Neural progenitor cell (in vitro differentiated cells): ENCODE measurements around the gene NOXA1. TPM values are rescaled to one million over a fixed set of nuclear protein-coding genes. Genes with fewer than 3 reads are reported as not detected.

Source experiments
- DNase-seq: peaks from one replicate; pipeline ENCODE4 v3.0.0-alpha.2; 2016; ENCODE audit warnings: low spot score
- H2AFZ ChIP-seq: fragments of 200-600 bp; sonication (generic); replicated peaks from 2 replicates; pipeline ENCODE4 v1.6.1; 2016; ENCODE audit warnings: antibody characterized with exemption
- H3F3A ChIP-seq: fragments of 200-600 bp; sonication (generic); 2 replicates; pipeline ENCODE4 v1.6.1; 2016; ENCODE audit warnings: antibody characterized with exemption, low read depth
- H3K27ac ChIP-seq: fragments of 200-600 bp; sonication (generic); 2 replicates; pipeline ENCODE4 v1.5.1; 2016; ENCODE audit warnings: mild to moderate bottlenecking
- H3K27me3 ChIP-seq: fragments of 200-600 bp; sonication (generic); 2 replicates; pipeline ENCODE4 v1.6.1; 2016; ENCODE audit warnings: mild to moderate bottlenecking, moderate library complexity
- H3K36me3 ChIP-seq: fragments of 200-600 bp; sonication (generic); 2 replicates; pipeline ENCODE4 v1.5.1; 2016
- H3K4me1 ChIP-seq: fragments of 200-600 bp; sonication (generic); 2 replicates; pipeline ENCODE4 v1.6.1; 2016; ENCODE audit warnings: mixed run types
- H3K4me2 ChIP-seq: fragments of 200-600 bp; sonication (generic); 2 replicates; pipeline ENCODE4 v1.6.1; 2016
- H3K4me3 ChIP-seq: fragments of 200-600 bp; sonication (generic); 2 replicates; pipeline ENCODE4 v1.5.1; 2016
- H3K79me2 ChIP-seq: fragments of 200-600 bp; sonication (generic); 2 replicates; pipeline ENCODE4 v1.6.1; 2016; ENCODE audit warnings: low read depth
- H3K9ac ChIP-seq: fragments of 200-600 bp; sonication (generic); 2 replicates; pipeline ENCODE4 v1.6.1; 2016
- H3K9me3 ChIP-seq: fragments of 200-600 bp; sonication (generic); 2 replicates; pipeline ENCODE4 v1.5.1; 2016; ENCODE audit warnings: low read depth
- H4K20me1 ChIP-seq: fragments of 200-600 bp; sonication (generic); 2 replicates; pipeline ENCODE4 v1.6.1; 2016; ENCODE audit warnings: low read depth
- H3K27ac Mint-ChIP-seq: 3 replicates; pipeline ENCODE4 v1.8.0; 2021; ENCODE audit warnings: mixed read lengths
- H3K27me3 Mint-ChIP-seq: 2 replicates; pipeline ENCODE4 v1.8.0; 2022; ENCODE audit warnings: low read depth, mild to moderate bottlenecking, inconsistent platforms, moderate library complexity, mixed read lengths; ENCODE audit not compliant: insufficient read depth
- H3K36me3 Mint-ChIP-seq: 3 replicates; pipeline ENCODE4 v1.8.0; 2021; ENCODE audit warnings: mixed read lengths
- H3K4me1 Mint-ChIP-seq: 3 replicates; pipeline ENCODE4 v1.8.0; 2021; ENCODE audit warnings: mixed read lengths
- H3K4me3 Mint-ChIP-seq: 3 replicates; pipeline ENCODE4 v1.8.0; 2021; ENCODE audit warnings: mild to moderate bottlenecking, moderate library complexity, mixed read lengths
- H3K9me3 Mint-ChIP-seq: 3 replicates; pipeline ENCODE4 v1.8.0; 2020; ENCODE audit warnings: mixed read lengths
- EZH2 ChIP-seq: fragments of 200-600 bp; sonication (generic); IDR thresholded peaks from 2 replicates; pipeline ENCODE4 v1.6.1; 2017; ENCODE audit warnings: antibody characterized with exemption, mild to moderate bottlenecking, moderate library complexity
- EZH2phosphoT487 ChIP-seq: fragments of 200-600 bp; sonication (generic); IDR thresholded peaks from 2 replicates; pipeline ENCODE4 v1.6.1; 2017; ENCODE audit warnings: antibody characterized with exemption
- total RNA-seq: library from RNA; depleted of rRNA; stranded (reverse); fragments of >200 nt; gene quantifications from 2 replicates; pipeline ENCODE4 v1.2.3, GENCODE V29; 2015; ENCODE audit warnings: low replicate concordance
- TF ChIP-seq, protein P1 (sequence below): fragments of 200-600 bp; sonication (generic); IDR thresholded peaks from 2 replicates; pipeline ENCODE4 v1.5.1; 2017; ENCODE audit warnings: antibody characterized with exemption, mild to moderate bottlenecking

NOXA1 gene
- total RNA-seq, 1 donor from 2014 or later, result 0.39 TPM

DNA sequence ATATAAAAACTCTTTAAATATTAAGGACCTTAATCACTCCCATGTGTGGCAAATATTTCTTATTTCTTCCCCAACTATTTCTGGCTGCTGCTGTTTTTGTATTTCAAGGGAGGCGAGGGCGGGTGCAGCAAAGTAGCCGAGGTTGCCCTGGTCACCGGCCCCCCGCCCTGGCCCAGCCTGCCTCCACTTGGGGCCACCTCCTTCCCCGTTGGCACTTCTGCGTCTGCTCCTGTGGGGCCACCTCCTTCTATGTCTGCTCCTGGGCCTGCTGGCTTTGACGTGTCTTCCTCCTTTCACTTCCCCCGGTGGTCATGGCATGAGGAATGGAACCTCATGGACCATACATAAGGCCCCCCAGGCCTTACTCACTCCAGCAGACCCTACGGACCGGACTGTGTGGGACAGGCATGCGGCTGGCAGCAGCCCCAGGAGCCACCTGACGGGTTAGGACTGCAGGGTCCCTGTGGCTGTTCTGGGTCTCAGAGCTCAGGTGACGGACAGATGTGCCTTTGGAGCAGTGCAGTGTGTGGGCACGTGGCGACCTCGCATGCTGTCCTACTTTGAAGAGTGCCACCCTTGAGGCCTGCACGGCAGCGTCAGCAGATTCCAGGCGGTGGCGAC, 23.8 kb downstream of the NOXA1 start:
- peaks cover 14% of the 10 kb centered on the region for H3K27me3 Mint-ChIP-seq
- Histone ChIP-seq H4K20me1 (no peaks in the 10 kb centered on the region), H3K27ac (no peak overlapping the region), H3K36me3 (no peaks in the 10 kb centered on the region), H3K9ac (no peak overlapping the region), H3K79me2 (no peaks in the 10 kb centered on the region), H3K27me3 (peaks cover 22% of the 10 kb centered on the region), H3K4me1 (no peaks in the 10 kb centered on the region), H3K4me3 (no peak overlapping the region), H2AFZ (no peak overlapping the region), H3K4me2 (no peak overlapping the region), H3K9me3 (no peaks in the 10 kb centered on the region), H3F3A (peaks cover 18% of the 10 kb centered on the region)
- no peak overlapping the region for H3K27ac Mint-ChIP-seq
- H3K9me3 Mint-ChIP-seq, result no peaks in the 10 kb centered on the region
- H3K36me3 Mint-ChIP-seq, result peaks cover 2% of the 10 kb centered on the region
- no peak for TF ChIP-seq EZH2
- TF ChIP-seq, protein P1, sequence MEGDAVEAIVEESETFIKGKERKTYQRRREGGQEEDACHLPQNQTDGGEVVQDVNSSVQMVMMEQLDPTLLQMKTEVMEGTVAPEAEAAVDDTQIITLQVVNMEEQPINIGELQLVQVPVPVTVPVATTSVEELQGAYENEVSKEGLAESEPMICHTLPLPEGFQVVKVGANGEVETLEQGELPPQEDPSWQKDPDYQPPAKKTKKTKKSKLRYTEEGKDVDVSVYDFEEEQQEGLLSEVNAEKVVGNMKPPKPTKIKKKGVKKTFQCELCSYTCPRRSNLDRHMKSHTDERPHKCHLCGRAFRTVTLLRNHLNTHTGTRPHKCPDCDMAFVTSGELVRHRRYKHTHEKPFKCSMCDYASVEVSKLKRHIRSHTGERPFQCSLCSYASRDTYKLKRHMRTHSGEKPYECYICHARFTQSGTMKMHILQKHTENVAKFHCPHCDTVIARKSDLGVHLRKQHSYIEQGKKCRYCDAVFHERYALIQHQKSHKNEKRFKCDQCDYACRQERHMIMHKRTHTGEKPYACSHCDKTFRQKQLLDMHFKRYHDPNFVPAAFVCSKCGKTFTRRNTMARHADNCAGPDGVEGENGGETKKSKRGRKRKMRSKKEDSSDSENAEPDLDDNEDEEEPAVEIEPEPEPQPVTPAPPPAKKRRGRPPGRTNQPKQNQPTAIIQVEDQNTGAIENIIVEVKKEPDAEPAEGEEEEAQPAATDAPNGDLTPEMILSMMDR, result no peak
- TF ChIP-seq EZH2phosphoT487, result no peak
- DNase-seq, result no peak
- peaks cover 25% of the 10 kb centered on the region for H3K4me1 Mint-ChIP-seq
- H3K4me3 Mint-ChIP-seq, result no peak overlapping the region

DNA sequence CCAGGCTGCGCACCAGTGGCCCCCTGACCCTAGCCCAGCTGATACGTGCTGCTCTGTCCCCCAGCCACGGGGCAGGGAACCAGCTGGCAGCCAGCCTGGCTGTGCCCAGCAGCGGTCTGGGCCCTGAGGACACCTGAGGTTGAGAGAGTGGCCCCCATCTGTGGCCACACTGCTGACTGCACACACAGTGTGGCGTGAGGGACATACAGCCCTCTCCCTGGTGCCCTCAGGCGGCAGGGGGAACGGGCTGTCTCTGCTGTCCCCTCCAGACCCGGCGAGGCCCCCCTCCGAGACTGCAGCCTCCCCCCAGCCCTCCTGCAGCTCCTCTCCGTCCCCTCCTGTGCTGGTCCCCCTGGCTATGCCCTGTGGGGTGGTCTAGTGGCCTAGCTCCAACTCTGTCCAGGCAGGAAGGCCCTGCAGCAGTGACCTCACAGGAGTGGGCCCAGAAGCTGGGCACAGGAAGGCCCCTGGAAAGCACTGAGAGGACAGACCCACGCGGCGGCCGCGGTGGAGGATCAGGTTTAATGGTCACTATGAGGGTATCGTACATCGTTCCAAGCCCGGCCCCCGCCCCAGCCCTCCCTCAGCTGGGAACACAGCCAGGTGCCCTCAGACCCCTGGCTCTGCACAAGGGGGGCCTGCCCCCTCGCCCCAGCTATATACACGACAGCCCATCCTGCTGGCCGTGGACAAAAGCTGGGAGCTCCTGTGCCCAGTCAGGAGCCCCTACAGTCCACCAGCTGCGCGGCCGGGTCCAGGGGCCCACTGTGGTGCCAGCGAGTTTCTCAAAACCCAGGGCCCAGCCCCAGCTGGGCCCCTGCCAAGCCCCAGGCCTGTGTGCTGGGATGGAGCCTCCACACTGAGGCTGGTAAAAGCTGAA, 24.8 kb downstream of the NOXA1 start:
- no peaks in the 10 kb centered on the region for H3K79me2 ChIP-seq
- no peak overlapping the region for H2AFZ ChIP-seq
- no peak overlapping the region for H3K27ac ChIP-seq
- H3K9me3 ChIP-seq, result no peaks in the 10 kb centered on the region
- Mint-ChIP-seq H3K4me1 (peaks cover 24% of the 10 kb centered on the region), H3K9me3 (no peaks in the 10 kb centered on the region), H3K4me3 (no peak overlapping the region), H3K27ac (no peak overlapping the region), H3K27me3 (peaks cover 14% of the 10 kb centered on the region), H3K36me3 (peaks cover 3% of the 10 kb centered on the region)
- no peak overlapping the region for H3K4me2 ChIP-seq
- TF ChIP-seq EZH2phosphoT487, result no peak
- TF ChIP-seq EZH2, result no peak
- TF ChIP-seq, protein P1, result no peak
- DNase-seq, result no peak
- H3K36me3 ChIP-seq, result no peaks in the 10 kb centered on the region
- H3K27me3 ChIP-seq, result peaks cover 12% of the 10 kb centered on the region
- H3K9ac ChIP-seq, result no peak overlapping the region
- H4K20me1 ChIP-seq, result peaks cover 9% of the 10 kb centered on the region
- no peak overlapping the region for H3K4me3 ChIP-seq
- no peaks in the 10 kb centered on the region for H3K4me1 ChIP-seq
- H3F3A ChIP-seq, result peaks cover 14% of the 10 kb centered on the region

DNA sequence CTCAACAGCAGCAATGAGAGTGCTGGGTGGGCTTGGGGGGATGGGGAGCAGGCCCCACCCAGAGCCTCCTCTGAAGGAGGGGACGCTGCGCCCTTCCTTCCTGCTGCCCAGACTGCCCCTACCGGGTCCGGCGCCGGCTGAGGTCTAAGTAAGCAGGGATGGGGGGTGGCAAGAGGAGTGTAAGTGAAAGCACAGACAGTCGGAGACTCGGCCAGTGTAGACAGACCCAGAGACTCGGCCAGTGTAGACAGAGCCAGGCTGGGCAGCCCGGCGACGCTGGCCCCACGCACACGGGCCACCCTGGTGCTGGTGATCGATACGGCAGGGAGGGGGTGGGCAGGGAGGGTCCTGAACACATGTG, 25.4 kb downstream of the NOXA1 start:
- Histone ChIP-seq H3K27me3 (peaks cover 6% of the 10 kb centered on the region), H4K20me1 (peaks cover 15% of the 10 kb centered on the region), H3K4me3 (no peak overlapping the region), H3K4me1 (peaks cover 5% of the 10 kb centered on the region), H3K9ac (no peak overlapping the region), H3K27ac (no peak overlapping the region), H2AFZ (no peak overlapping the region), H3K9me3 (no peaks in the 10 kb centered on the region), H3F3A (peaks cover 16% of the 10 kb centered on the region), H3K4me2 (no peak overlapping the region), H3K79me2 (no peaks in the 10 kb centered on the region), H3K36me3 (no peaks in the 10 kb centered on the region)
- TF ChIP-seq, protein P1, result no peak
- TF ChIP-seq EZH2phosphoT487 (no peak), EZH2 (no peak)
- Mint-ChIP-seq H3K36me3 (peaks cover 3% of the 10 kb centered on the region), H3K4me3 (no peak overlapping the region), H3K4me1 (peaks cover 24% of the 10 kb centered on the region), H3K27me3 (peaks cover 15% of the 10 kb centered on the region), H3K27ac (peak overlapping the region; percentile 57), H3K9me3 (no peaks in the 10 kb centered on the region)
- no peak for DNase-seq
